Colon (tissue), 2 donors: ENCODE data around the gene STRC.
"Not testable (repeated sequence)": the region's sequence is repeated elsewhere in the genome, so short reads cannot be mapped to it uniquely, and the experiment has no call there.

Experiments used
- FAIRE-seq: peaks from 2 replicates; lab custom pipeline; 2012; peaks lifted over from hg19 to GRCh38; lab: Jason Lieb, UNC
- donor health status: control.
- donor health status: control.

The STRC gene

GRCh38 chr15:43618700-43619099 lies at the start of gene STRC:
TSS of gene STRC (minus strand) at chr15:43618800. CDS start at chr15:43618722, 78 bp downstream.
- FAIRE-seq: not testable (repeated sequence)

GRCh38 chr15:43666177-43666576 lies 47.6 kb upstream of the STRC start:
- not testable (repeated sequence) for FAIRE-seq

- not testable (repeated sequence) for FAIRE-seq
Measured at GRCh38 chr15:43663333-43663732, 44.7 kb upstream of the STRC start.

- not testable (repeated sequence) for FAIRE-seq
Measured at GRCh38 chr15:43662293-43662692, 43.7 kb upstream of the STRC start.

DNA sequence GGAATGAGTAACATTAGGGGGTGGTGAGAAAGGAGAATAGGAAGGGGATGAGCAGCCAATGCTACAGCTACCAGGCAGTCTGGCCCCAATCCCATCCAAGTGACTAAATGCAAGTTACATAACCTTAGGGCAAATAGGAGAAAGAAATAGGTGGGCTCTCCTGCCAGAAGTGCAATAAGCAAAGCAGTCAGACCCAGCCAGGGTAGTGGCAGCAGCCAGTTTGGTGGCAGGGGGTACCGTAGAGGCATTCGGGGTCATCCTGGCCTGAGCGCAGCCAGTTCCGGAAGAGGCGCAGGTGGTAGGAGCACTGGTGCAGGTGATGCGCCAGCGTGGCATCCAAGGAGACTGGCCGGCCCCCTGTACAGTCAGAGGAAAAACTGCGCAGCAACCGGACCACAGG lies 41.1 kb upstream of the STRC start:
- FAIRE-seq: not testable (repeated sequence)

DNA sequence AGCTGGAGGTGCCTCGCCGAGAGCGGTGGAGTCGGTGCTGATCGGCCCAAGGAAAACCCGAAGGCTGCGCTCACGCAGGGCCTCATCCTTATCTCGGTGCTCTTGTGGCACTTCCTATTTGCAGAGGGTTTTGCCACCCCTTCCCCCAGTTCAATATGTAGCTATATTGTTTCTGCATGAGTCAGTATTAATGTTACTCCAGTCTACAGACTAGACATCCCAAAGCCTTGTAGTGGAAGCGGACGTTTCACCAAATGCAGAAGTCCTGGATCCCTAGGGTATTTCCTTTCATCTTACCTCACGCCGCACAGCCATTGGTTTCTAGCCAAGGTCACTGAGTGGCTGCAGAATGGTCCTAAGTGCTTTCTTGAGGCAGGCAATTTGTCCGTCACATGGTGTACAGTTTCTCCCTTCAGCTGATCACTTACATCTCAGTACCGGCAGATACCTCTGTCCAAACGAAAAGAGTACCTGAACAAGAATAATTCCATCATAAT lies 30.9 kb upstream of the STRC start:
- FAIRE-seq: not testable (repeated sequence)

- no peak for FAIRE-seq
Measured at GRCh38 chr15:43648649-43649429, 30.2 kb upstream of the STRC start, which contains the start of gene CATSPER2. TSS of gene CATSPER2 (minus strand) at chr15:43648844. CDS start at chr15:43648061, 783 bp downstream.

DNA sequence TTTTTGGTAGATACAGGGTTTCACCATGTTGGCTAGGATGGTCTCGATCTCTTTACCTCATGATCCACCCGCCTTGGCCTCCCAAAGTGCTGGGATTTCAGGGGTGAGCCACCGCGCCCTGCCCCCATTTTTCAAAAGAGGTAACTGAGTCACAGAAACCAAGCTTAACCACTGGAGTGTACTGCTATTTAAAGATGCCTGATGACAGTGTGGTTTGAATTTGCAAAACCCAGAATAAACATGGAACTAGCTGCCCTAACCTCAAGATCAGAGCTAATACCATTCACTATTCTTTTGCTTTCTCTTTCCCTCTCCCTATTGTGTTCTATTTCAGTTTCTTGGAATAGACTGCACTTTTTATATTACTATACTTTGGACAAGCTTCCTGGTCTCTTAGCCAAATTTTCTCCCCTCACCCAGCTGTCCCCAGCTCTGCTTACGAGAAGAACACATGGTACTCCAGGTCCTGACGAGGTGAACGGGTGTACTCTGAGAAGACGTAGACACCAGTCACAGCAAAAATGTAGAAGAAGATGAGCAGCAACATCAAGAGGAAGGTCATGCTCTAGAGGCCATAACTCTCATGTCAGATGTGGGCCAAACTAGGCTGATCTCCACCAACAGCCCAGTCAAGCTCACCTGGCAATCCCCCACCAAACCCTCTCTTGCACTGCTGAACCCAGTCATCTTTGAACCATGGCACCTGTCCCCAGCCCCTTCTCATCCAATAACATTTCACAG lies 20.0 kb upstream of the STRC start:
- not testable (repeated sequence) for FAIRE-seq

GRCh38 chr15:43626937-43627336 lies 8.3 kb upstream of the STRC start:
- not testable (repeated sequence) for FAIRE-seq

- no peak for FAIRE-seq
Measured at GRCh38 chr15:43625106-43625505, 6.5 kb upstream of the STRC start.

GRCh38 chr15:43622068-43622799 lies 3.6 kb upstream of the STRC start:
- FAIRE-seq: not testable (repeated sequence)

GRCh38 chr15:43617750-43618149 lies 850 bp downstream of the STRC start:
- FAIRE-seq: not testable (repeated sequence)

DNA sequence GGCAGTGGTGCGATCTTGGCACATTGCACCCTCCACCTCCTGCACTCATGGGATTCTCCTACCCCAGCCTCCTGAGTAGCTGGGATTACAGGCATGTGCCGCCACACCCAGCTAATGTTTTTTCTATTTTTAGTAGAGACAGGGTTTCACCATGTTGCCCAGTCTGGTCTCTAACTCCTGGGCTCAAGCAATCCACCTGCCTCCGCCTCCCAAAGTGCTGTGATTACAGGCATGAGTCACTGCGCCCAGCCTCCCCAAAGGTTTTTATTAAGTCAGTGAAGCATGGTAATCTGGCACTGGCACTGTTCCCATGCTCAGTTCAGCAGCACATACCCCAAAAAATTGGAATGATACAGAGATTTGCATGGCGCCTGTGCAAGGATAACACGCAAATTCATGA lies 16.4 kb downstream of the STRC start:
- FAIRE-seq: not testable (repeated sequence)

- not testable (repeated sequence) for FAIRE-seq
Measured at GRCh38 chr15:43600200-43600599, 18.4 kb downstream of the STRC start.

- FAIRE-seq: not testable (repeated sequence)
Measured at GRCh38 chr15:43599131-43599530, 19.5 kb downstream of the STRC start.

GRCh38 chr15:43593328-43594190 lies 25.0 kb downstream of the STRC start, which contains the start of gene CKMT1B:
TSS of gene CKMT1B (plus strand) at chr15:43594027. CDS start at chr15:43594219, 192 bp downstream.
- FAIRE-seq: not testable (repeated sequence)

DNA sequence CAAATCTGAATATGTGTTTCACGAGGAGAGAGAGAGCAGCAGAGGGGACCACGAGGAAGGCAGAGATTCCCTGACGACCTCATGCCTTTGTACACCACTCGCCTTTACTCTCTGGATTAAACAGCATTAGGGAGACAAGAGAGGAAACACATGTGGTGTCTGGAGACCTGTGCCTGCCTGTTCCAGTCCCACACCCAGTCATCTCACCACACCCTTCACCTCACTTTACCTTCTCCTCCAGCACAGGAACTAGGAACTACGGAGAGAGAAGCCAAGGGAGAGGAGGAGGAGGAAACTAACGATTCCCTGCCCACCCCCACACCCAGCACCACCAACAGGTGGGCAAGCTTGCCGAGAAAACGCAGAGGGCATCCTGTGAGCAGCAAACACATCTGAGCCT lies 25.8 kb downstream of the STRC start:
- FAIRE-seq: not testable (repeated sequence)

- peak; percentile 21 for FAIRE-seq
Measured at GRCh38 chr15:43589778-43590466, 28.7 kb downstream of the STRC start, which contains the start of gene PPIP5K1. TSS of gene PPIP5K1 (minus strand) at chr15:43590208. CDS start at chr15:43584504, 5,704 bp downstream.

DNA sequence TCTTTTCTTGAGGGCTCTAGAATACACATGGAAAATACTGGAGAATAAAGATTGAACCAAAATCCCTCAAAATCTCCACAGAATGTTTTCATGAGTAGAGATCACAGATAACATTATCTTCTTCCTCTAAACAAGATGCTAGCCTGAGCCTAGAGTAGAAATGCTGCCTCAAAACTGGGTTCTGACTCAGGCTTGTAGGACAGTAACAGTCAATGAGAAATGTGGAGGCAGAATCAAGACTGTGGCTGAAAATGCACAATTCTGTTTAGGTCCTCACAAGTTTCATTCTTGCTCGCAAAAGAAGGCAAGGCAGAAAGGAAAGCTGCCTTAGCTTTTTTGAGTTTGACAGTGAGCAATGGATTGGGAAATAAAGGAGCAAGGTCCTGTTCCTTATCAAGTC lies 44.0 kb downstream of the STRC start:
- FAIRE-seq: not testable (repeated sequence)

GRCh38 chr15:43566615-43567014 lies 52.0 kb downstream of the STRC start:
- FAIRE-seq: not testable (repeated sequence)
